ENCODE measurements around the gene ETHE1. TPM values are rescaled to one million over a fixed set of nuclear protein-coding genes. Genes with fewer than 3 reads are reported as not detected.
"Not testable (repeated sequence)": the region's sequence is repeated elsewhere in the genome, so short reads cannot be mapped to it uniquely, and the experiment has no call there.

The ETHE1 gene
- total and polyA plus RNA-seq, 12 donors = 5.1 to 23.6 (median 13.0) TPM

DNA sequence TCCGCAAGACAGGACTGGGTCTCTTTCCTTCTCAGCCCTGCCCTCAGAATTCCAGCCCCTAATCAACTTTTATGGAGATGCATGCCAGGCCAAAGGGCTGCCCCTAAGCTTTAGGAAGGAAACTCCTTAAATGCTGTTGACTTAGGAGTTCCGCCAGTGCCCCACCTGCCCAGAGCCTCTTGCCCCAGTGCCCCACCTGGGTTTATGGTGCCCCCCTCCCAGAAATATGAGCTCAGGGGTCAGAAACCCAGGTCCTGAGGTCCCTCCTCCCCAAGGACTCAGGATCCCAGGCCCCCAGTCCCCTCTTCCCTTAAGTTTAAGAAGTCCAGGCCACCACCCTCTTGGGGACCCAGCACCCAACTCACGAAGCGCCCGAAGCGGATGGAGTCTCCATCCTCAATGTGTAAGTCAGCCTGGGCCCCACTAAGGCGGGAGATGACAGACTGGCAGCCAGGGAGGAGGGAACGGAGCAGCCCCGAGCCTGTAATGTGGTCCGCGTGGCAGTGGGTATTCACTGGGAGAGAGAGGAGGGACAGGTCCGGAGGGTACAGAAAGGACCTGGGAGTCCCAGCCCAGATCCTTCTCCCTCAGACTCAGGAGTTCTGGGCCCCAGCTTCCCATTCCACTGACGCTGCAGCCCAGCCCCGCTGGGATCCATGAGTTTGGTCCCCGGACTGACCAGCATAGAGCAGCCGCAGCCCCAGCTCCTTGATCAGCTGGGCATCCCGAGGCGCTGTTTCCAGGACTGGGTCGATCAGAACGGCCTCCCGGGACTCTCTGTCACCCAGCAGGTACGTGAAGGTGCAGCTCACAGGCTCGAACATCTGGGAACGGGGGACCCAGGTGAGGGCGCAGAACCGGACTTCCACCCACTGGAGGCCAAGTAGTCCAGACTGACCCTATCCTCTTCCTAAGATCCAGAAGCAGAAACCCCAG lies 897 bp downstream of the ETHE1 start:
- Histone ChIP-seq H3K27ac (peak overlapping the region in 8 of 10 donors; percentile 78 to 88 (median 84)), H3K27me3 (no peaks in the 10 kb centered on the region), H3K9me3 (no peaks in the 10 kb centered on the region), H3K4me1 (peaks cover 0 to 39% (median 33%) of the 10 kb centered on the region in 9 donors), H3K4me3 (peak overlapping the region; percentile 45 to 100 (median 90)), H3K36me3 (peaks cover 0 to 11% (median 0%) of the 10 kb centered on the region in 9 donors)
- DNase-seq (no peak), ATAC-seq (peak; percentile 4 to 54 (median 34))
- WGBS, 2 donors = 7 to 8% methylated on average over 26 of the region's 26 CpGs
- intact Hi-C loops (cut with DNase I) = no loop called here
- TF ChIP-seq, protein P1, sequence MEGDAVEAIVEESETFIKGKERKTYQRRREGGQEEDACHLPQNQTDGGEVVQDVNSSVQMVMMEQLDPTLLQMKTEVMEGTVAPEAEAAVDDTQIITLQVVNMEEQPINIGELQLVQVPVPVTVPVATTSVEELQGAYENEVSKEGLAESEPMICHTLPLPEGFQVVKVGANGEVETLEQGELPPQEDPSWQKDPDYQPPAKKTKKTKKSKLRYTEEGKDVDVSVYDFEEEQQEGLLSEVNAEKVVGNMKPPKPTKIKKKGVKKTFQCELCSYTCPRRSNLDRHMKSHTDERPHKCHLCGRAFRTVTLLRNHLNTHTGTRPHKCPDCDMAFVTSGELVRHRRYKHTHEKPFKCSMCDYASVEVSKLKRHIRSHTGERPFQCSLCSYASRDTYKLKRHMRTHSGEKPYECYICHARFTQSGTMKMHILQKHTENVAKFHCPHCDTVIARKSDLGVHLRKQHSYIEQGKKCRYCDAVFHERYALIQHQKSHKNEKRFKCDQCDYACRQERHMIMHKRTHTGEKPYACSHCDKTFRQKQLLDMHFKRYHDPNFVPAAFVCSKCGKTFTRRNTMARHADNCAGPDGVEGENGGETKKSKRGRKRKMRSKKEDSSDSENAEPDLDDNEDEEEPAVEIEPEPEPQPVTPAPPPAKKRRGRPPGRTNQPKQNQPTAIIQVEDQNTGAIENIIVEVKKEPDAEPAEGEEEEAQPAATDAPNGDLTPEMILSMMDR (IDR thresholded peaks at IDR 0.05) = no peak

DNA sequence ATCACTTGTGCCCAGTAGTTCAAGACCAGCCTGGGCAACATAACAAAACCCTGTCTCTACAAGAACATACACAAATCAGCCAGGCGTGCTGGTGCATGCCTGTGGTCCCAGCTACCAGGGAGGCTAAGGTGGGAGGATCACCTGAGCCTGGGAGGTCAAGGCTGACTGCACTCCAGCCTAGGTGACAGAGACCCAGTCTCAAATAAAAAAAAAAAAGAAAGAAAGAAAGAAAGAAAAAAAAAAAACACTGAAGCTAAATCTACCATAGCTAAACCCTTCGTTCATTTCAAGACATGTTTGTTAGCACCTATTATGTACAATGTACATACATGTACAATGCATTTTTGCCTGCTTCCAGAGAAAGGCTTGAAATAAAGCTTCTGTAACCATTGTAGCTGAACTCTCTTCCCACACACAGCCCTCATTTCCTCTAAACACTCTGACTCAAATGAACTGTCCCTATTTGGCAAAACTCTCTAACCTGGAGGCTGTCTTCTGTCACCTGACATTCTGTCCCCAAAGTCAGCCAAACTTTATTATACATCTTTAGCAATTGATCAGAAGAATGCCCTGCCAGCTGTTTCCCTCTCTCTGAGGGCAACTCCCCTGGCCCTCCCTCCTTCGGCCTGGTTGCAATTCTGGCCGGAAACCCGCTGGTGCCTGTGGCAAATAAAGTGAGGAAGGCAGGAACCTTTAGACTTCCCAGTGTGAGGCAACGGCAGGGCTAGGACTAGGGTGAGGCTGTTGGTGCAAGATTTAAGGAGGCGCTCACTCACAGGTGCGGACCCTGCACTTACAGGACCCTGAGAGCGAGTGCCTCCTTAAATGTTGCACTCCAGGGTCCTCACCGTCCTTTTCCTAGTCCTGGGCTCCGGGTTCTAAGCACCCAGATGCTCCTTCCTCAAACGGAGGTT lies 1.8 kb downstream of the ETHE1 start:
- ATAC-seq = peak in 6 of 8 donors; percentile 34 to 65 (median 44)
- peaks cover 0 to 14% (median 0%) of the 10 kb centered on the region in 9 donors for H3K36me3 ChIP-seq
- peak; percentile 25 to 43 for DNase-seq
- no peaks in the 10 kb centered on the region for H3K27me3 ChIP-seq
- H3K9me3 ChIP-seq = no peaks in the 10 kb centered on the region
- peak overlapping the region in 9 of 10 donors; percentile 20 to 88 (median 83) for H3K27ac ChIP-seq
- WGBS, 2 donors = 24 to 31% methylated on average over 12 of the region's 12 CpGs
- peaks cover 0 to 39% (median 33%) of the 10 kb centered on the region in 9 donors for H3K4me1 ChIP-seq
- peak overlapping the region; percentile 45 to 100 (median 90) for H3K4me3 ChIP-seq
- TF ChIP-seq, protein P1 (IDR thresholded peaks at IDR 0.05) = no peak
- intact Hi-C loops (cut with DNase I) = loop anchor here in 1 of 10 donors (5.0 kb wide), 1 partner anchor 63 kb away; no protein-coding TSS in a partner anchor

DNA sequence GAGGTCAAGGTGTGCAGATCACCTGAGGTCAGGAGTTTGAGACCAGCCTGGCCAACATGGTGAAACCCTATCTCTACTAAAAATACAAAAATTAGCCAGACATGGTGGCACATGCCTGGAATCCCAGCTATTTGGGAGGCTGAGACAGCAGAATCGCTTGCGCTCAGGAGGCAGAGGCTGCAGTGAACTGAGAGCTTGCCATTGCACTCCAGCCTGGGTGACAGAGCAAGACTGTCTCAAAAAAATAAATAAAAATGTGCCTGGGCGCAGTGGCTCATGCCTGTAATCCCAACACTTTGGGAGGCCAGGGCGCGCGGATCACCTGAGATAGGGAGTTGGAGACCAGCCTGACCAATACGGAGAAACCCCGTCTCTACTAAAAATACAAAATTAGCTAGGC lies 3.3 kb downstream of the ETHE1 start:
- H3K36me3 ChIP-seq = peaks cover 0 to 14% (median 0%) of the 10 kb centered on the region in 9 donors
- not testable (repeated sequence) for ATAC-seq, H3K9me3 ChIP-seq, H3K27ac ChIP-seq, H3K27me3 ChIP-seq, H3K4me3 ChIP-seq, DNase-seq
- intact Hi-C loops (cut with DNase I) = loop anchor here in 1 of 10 donors (5.0 kb wide), 1 partner anchor 61 kb away; no protein-coding TSS in a partner anchor
- peaks cover 0 to 42% (median 36%) of the 10 kb centered on the region in 9 donors for H3K4me1 ChIP-seq
- WGBS, 2 donors = 99% methylated on average over 8 of the region's 8 CpGs

DNA sequence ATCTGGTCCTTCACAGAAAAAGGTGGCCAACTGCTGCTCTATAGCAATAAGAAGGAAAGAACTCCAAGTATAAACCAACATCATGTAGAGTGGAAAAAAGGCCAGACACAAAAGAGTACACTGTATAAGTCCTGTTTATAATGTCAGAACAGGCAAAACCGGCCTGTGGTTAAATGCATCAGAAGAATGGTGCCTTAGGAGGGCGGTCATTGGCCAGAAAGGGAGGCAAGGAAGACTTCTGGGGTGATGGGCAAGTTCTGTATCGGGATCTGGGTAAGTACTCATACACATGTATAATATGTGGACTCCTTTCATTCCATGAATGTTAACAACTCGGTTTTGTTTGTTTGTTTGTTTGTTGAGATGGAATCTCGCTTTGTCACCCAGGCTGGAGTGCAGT lies 4.1 kb downstream of the ETHE1 start:
- no peak overlapping the region for H3K4me3 ChIP-seq
- TF ChIP-seq, protein P1 (IDR thresholded peaks at IDR 0.05) = no peak
- peaks cover 0 to 39% (median 29%) of the 10 kb centered on the region in 9 donors for H3K4me1 ChIP-seq
- no peak overlapping the region for H3K27ac ChIP-seq
- peaks cover 0 to 14% (median 0%) of the 10 kb centered on the region in 9 donors for H3K36me3 ChIP-seq
- DNase-seq (no peak), ATAC-seq (no peak)
- intact Hi-C loops (cut with DNase I) = loop anchor here in 1 of 10 donors (5.0 kb wide), 1 partner anchor 61 kb away; no protein-coding TSS in a partner anchor
- no peaks in the 10 kb centered on the region for H3K9me3 ChIP-seq
- WGBS, 2 donors = 89 to 91% methylated on average over 5 of the region's 5 CpGs
- H3K27me3 ChIP-seq = no peaks in the 10 kb centered on the region

All from heart right ventricle (tissue), 16 donors.